HG02885 (cell line): Measurements from ENCODE around the gene TRIM46.
"Not testable (repeated sequence)": the region's sequence is repeated elsewhere in the genome, so short reads cannot be mapped to it uniquely, and the experiment has no call there.

Experiments used
- ATAC-seq: cut with Tn5 transposase; IDR thresholded peaks from one replicate; pipeline ENCODE4 v1.9.1; 2021; ENCODE audit warnings: mild to moderate bottlenecking; ENCODE audit not compliant: unreplicated experiment, poor library complexity

Gene TRIM46

GRCh38 chr1:155200920-155201319, 27.3 kb downstream of the TRIM46 start:
- no peak for ATAC-seq

DNA sequence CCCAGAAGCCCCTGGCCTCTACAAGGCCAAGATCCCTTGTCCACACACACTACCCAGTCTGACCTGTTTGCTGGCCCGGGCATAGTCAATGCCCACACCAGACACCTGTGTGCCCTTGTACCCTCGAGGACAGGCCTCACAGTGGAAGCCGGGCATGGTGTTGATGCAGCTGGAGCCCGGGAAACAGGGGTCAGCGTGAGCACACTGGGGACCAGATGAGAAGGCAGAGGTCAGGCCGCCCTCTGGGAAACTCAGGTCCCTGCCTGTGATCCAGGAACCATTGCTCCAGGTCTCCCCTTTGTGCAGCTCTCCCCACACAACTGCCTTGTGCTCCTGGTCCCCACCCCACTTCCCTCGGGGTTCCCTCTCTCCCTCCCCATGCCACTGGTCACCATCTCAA, 28.5 kb downstream of the TRIM46 start:
- ATAC-seq, result no peak

DNA sequence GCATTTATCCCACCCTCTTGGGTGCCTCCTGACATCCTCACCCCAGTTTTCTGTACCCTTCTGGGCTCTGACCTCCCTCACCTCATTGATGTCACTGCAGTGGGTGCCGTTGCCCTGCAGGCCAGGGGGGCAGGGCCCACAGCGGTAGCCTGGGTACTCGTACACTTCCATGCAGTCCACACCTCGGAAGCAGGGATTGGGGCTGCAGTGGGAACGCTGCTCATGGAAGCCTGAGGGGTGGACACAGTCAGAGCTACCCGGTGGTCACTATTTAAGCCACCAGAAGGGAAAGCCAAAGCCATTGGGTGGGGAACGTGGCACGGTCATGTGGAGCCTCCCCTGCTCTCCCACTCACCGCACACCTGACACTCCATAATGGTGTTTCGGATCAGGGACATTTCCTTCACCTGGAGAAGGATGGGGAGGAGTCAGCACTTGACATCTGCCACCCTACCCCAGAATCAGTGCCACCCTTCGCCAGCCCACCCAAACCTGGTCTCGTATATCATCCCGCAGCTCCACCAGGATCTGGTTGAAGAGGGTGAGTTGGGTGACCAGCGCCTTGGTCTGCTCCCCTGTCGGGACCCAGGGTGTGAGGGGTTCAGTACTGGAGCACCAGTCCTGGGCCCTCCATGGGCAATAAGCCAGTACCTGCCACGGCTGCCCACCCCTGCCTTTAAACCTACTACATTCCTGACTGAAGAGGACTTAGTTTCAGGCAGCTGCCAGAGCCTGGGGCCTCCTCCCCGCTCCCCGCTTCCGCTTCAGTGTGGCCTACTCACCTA, 29.3 kb downstream of the TRIM46 start:
- ATAC-seq, result no peak

DNA sequence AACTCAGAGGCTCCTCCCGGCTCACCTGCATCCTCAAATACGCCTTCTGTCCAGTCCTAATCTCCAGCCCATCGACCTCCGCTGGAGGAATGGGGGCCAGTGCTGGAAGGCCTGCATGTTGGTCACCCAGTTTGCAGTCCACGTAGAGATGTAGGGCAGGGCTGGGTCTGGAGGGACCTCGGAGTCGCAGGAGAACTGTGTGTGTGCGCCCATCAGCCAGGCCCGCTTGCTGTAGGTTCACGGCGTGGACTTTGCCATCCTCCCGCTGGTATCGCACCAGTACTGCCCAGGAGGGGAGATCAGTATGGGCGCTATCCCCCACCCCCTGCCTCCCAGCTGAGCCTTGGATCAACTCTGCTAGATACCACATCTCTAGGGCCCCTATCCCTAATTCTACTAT, 31.4 kb downstream of the TRIM46 start:
- no peak for ATAC-seq

DNA sequence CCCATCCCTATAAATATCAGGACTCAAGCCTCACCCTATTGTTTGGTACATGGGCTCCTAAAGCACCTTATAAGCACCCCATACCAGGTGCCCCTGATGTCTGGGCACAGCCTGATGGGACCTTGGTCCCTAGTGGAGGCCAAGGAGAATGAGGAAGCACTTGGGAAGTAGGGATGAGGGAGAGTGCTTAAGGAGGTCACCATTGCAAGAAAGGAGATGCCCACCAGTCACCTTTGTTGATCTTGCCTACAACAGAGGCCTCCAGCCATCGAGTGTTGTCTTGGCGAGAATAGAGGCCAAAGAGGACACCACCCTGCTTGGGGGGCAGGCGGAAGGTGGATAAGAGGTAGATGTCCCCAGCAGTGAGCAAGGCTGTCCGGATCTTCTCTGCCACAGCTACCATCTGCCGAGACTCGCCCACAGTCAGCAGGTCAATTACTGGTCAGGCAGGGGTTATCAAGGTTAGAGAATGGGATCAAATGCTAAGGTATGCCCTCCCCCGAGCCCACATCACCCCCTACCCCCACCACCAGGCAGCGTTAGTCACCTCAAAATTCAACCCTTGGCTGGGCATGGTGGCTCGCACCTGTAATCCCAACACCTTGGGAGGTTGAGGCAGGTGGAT, 32.4 kb downstream of the TRIM46 start:
- ATAC-seq, result no peak

DNA sequence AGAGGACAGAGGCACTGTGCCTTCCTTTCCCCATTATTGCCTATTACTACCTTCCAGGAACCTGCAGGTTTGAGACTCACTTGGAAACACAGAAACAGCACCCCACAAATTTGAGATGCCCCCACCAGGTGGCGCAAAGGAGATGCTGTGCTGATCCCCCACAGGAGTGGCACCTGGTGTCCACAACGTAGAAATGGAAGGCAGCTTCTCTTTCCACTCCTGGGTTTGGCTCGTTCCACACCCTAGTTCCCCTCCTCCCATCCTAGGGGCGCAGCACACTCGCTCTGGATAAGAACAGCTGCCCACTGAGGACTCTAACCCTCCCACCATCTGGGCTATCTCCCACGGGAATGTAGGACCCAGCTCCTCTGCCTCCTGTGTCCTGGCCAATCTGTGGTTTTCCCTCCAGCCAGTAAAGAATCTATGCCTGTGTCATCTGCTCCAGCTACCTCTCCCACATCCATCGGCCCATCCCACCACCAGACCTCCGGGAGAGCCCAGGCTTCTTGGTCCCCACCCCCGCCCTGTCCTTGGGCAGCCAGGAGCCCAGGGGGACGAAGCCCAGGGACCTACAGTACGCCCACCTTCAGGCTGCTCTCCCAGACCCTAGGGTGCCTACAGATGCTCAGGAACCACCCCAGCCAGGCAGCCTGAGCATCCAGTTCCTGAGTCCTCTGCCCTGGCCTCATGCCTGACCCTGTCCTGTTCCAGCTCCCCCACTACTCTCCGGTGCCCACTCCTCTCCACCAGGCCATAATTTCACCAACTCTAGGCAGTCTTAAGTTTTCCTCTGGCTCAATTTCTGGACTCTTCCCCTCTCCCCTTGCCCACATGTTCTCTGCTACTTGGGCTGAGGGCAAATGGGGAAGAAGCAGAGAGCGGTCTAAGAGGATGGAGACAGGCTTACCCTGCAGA, 33.5 kb downstream of the TRIM46 start:
- no peak for ATAC-seq

DNA sequence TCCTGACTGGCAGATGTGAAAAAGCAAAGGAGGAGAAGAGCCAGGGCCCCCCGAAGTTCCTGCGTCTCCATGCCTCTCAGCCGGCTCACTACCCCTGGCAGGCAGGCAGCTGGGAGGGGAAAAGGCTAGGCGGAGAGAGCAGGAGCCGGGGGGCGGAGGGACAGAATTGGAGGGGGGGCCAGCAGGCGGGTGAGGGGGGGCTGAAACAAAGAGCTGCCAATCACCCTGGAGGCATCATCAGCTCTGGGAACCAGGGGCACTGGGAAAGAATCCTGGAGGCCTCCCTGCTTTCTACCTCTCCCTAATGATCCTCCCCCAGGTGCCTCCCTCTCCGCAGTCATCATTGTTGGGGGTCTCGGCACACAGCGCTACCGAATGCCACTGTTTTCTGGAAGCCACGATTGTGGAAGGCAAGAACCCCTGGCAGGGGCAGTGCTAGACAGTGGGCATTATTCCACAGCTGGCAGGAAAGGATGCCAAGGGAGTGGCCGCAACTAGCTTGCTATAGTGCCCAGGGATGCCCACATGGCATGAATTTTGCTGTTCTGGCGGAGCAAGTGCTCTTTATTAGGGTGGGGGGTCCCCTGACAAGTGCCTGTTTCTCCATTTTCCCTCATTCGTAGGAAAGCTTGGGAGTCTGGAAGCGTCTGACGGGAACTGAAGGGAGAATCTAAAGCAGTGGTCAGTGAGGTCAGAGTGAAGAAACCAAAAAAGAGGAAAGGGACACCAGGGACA, 34.3 kb downstream of the TRIM46 start, which contains the start of gene THBS3:
TSS of gene THBS3 (minus strand) at position 92 of the 735 bp plus-strand sequence. CDS start at position 71, 21 bp downstream.
- ATAC-seq, result no peak

- peak; percentile 85 for ATAC-seq
These were observed 35.1 kb downstream of the TRIM46 start, which contains the start of gene MTX1 for GRCh38 chr1:155208541-155209311. MTX1 (plus strand) TSS chr1:155208695; CDS start chr1:155208805, 110 bp downstream.

- ATAC-seq, result no peak
These were observed 35.7 kb downstream of the TRIM46 start for GRCh38 chr1:155209312-155209721.

DNA sequence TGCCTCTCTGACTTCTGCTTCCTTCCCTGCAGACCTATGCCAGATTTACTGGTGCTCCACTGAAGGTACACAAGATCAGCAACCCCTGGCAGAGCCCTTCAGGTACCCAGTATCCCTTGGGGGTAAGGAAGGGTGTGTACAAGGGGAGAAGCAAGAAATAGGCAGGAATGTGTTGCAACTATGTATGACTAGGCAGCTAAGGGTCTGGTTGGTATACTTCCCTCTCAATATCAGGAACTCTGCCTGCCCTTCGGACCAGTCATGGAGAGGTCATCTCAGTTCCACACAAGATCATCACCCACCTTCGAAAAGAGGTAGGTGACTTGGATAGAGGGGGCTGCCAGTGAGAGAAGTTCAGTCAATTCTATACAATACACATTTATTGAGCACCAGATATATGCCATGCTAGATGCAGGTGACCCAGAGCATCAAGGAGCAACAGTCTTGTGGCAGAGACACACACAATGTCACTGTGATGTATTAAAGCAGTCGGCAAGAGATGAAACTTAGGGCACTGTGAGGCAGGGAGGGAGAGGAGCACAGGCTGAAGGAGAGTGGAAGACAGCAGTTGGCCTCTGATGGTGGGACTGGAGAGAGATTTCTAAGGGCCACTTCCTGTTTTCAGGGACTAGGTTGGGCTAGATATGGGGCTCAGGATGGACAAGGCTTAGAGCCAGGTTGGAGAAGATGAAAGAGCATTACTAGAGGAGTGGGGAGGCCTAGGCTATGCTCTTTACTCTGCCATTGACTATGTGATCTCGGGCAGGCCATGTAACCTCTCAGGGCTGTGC, 36.9 kb downstream of the TRIM46 start:
- no peak for ATAC-seq

GRCh38 chr1:155211381-155212050, 37.9 kb downstream of the TRIM46 start:
- not testable (repeated sequence) for ATAC-seq

DNA sequence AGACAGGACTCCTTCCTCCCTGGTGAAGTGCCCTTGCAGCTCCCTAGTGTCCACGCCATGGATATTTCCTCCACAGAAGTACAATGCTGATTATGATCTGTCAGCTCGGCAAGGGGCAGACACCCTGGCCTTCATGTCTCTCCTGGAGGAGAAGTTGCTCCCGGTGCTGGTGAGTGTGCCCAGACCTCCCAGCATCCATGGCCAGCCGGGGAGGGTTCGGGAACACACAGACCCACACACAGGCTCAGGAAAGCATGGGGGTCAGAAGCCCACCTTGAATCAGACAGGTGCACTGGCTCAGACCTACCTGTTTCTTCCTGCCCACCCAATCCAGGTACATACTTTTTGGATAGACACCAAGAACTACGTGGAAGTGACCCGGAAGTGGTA, 38.4 kb downstream of the TRIM46 start:
- ATAC-seq, result not testable (repeated sequence)

DNA sequence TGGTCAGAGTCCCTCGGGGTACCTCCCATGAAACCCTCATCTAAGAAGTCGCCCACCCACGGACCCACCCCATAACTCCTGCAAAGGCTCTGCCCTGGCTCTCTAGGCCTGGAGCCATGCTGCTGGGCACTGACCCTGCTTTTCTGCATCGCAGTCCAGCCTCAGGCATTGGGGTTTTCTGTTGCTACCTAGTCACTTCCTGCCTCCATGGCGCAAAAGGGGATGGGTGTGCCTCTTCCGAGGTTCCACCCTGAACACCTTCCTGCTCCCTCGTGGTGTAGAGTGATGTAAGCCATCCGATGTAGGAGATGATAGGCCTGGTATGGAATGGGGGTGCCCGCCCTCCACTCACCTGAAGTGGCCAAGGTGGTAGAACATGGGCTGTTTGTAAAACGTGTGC, 41.1 kb downstream of the TRIM46 start:
- ATAC-seq, result not testable (repeated sequence)

DNA sequence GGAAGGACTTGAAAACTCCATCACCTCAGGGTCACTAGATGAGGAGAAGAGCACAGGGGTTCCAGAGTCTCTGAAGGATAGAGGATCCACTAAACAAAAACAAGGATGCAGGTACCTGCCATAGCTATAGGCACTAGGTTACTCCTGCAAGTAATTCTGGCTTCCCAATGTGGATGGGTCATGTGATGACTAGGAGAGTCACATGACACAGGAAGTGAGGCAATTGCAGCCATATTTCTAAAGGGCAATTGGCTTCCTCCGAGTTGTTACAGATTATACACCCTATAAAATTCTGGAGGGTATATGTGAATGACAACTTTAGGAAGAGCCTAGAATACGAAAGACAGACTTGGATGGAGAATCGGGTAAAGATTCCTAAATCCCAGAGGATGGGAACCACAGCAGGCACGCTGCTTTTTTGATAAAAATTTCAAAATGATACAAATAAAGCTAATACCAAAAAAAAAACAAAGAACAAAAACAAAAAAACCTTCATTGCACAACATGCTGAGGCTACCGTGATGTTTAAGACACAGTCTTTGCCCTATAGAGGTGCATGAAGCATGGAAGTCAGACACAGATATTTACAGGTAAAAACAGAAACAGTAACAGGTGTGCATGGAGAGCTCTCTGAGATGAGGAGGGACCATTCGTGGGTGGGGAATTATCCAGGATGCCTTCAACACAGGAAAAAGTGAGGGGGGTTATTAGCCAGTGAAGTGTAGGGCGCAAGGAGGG, 45.4 kb downstream of the TRIM46 start:
- no peak for ATAC-seq

- no peak for ATAC-seq
These were observed 46.0 kb downstream of the TRIM46 start for GRCh38 chr1:155219592-155220031.

DNA sequence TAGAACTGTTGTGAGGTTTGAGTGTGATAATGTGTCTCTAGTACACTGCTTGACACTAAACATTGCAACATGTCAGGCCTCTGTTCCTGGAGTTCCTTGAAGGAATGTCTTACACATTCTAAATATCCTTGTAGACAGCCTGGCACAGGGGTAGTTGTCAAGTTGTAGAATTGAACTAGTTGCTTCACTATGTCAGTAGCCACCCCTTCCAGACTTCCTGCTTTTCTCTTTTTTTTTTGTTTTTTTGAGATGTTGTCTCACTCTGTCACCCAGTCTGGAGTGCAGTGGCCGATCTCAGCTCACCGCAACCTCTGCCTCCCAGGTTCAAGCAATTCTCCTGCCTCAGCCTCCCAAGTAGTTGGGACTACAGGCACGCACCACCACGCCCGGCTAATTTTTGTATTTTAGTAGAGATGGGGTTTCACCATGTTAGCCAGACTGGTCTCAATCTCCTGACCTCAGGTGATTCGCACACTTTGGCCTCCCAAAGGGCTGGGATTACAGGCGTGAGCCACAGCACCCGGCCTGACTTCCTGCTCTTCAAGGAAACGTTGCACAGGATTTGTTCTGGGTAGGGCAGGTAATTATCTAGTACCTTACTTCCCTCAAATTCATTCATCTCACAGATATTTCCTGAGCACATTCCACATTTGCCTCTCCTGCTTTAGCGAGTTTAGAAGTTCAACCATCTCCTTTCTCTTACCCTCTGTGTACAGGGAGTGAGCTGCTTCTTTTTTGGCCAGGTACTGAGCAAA, 46.7 kb downstream of the TRIM46 start:
- ATAC-seq, result not testable (repeated sequence)
